SH-SY5Y (cell line): ENCODE measurements around the gene SMIM35.

ENCODE experiments used
- GATA2 ChIP-seq: IDR thresholded peaks from 2 replicates; pipeline ENCODE4 v1.6.1; 2011; ENCODE audit warnings: mild to moderate bottlenecking, low read depth, low read length
- GATA3 ChIP-seq: IDR thresholded peaks from 2 replicates; pipeline ENCODE4 v1.6.1; 2011; ENCODE audit warnings: low read depth, mild to moderate bottlenecking, low read length, moderate library complexity

DNA sequence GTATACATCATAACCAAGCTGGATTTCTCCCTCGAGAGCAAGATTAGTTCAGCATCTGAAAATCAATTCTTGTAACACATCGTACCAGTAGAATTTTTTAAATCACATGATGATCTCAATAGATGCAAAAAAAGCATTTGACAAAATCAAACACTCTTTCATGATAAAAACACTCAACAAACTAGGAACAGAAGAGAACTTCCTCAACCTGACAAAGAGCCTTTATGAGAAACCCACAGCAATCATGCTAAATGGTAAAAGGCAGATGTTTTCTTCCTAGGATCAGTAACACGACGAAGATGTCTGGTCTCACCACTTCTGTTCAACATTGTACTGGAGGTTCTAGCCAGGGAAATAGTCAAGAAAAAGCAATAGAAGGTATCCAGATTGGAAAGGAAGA, 44.0 kb downstream of the SMIM35 start:
- no peak for TF ChIP-seq GATA2
- no peak for TF ChIP-seq GATA3
